HG03521 (cell line): ENCODE measurements around the gene KCNQ1OT1.

Experiments
- ATAC-seq: cut with Tn5 transposase; IDR thresholded peaks from one replicate; pipeline ENCODE4 v1.9.1; 2021; ENCODE audit warnings: mild to moderate bottlenecking, moderate library complexity; ENCODE audit not compliant: unreplicated experiment

Gene KCNQ1OT1

GRCh38 chr11:2699531-2700414 is at the start of gene KCNQ1OT1:
TSS of gene KCNQ1OT1 (minus strand) at chr11:2699994.
- peak; percentile 85 for ATAC-seq

GRCh38 chr11:2748814-2749554 is 49.2 kb upstream of the KCNQ1OT1 start:
- no peak for ATAC-seq

- ATAC-seq: no peak
Measured at GRCh38 chr11:2748061-2748813, 48.4 kb upstream of the KCNQ1OT1 start.

GRCh38 chr11:2747248-2748027 is 47.6 kb upstream of the KCNQ1OT1 start:
- no peak for ATAC-seq

GRCh38 chr11:2746401-2747247 is 46.8 kb upstream of the KCNQ1OT1 start:
- no peak for ATAC-seq

- ATAC-seq: no peak
Measured at GRCh38 chr11:2745511-2745910, 45.7 kb upstream of the KCNQ1OT1 start.

- no peak for ATAC-seq
Measured at GRCh38 chr11:2744166-2744565, 44.4 kb upstream of the KCNQ1OT1 start.

- no peak for ATAC-seq
Measured at GRCh38 chr11:2743427-2744110, 43.8 kb upstream of the KCNQ1OT1 start.

GRCh38 chr11:2742611-2743426 is 43.0 kb upstream of the KCNQ1OT1 start:
- no peak for ATAC-seq

- ATAC-seq: no peak
Measured at GRCh38 chr11:2742201-2742600, 42.4 kb upstream of the KCNQ1OT1 start.

GRCh38 chr11:2741377-2742131 is 41.8 kb upstream of the KCNQ1OT1 start:
- ATAC-seq: no peak

GRCh38 chr11:2741006-2741376 is 41.2 kb upstream of the KCNQ1OT1 start:
- no peak for ATAC-seq

- no peak for ATAC-seq
Measured at GRCh38 chr11:2740275-2740940, 40.6 kb upstream of the KCNQ1OT1 start.

GRCh38 chr11:2739531-2740274 is 39.9 kb upstream of the KCNQ1OT1 start:
- ATAC-seq: no peak

GRCh38 chr11:2738551-2739431 is 39.0 kb upstream of the KCNQ1OT1 start:
- ATAC-seq: no peak
